OCI-LY7 (cell line): ENCODE measurements around the gene DIRAS1.

ENCODE experiments used
- CTCF ChIP-seq: fragments of 200-600 bp; sonication (generic); conservative IDR thresholded peaks from 2 replicates; pipeline ENCODE4 v1.5.1; 2014; ENCODE audit warnings: mild to moderate bottlenecking, antibody characterized with exemption, low read length, moderate library complexity, mixed read lengths
- EZH2phosphoT487 ChIP-seq: fragments of 200-600 bp; sonication (generic); IDR thresholded peaks from 2 replicates; pipeline ENCODE4 v1.6.1; 2018; ENCODE audit warnings: low read depth, borderline replicate concordance, mild to moderate bottlenecking, mixed run types, antibody characterized with exemption, low read length, moderate library complexity, mixed read lengths

- TF ChIP-seq CTCF (no peak), EZH2phosphoT487 (no peak)
These were observed 38.2 kb upstream of the DIRAS1 start for GRCh38 chr19:2759362-2759761.
